Inflammatory macrophage treated with lipopolysaccharide for 1 hour (primary cell): ENCODE measurements around the gene TTYH1.

ENCODE experiments used
- DNase-seq, 2 donors: peaks; one replicate each; pipeline ENCODE4 v3.0.0-alpha.2; 2020 to 2022

The TTYH1 gene

DNA sequence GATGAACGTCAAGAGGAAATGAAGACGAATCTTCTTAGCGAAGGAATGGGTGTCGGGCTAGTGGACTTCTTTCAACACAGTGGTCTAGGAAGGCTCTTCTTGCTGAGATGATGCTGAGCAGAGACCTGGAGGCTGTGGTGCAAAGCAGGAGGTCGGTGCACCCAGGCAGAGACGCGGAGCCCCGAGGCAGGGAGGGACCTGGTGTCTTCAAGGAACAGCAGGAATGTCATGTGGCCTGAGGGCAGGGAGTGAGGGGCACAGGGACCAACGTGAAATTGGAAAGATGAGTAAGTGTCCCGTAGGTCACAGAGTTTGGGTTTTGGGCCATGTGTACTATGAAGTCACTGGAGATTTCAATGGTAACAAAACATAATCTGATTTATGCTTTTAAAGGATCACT is 69.2 kb downstream of the TTYH1 start:
- DNase-seq, result no peak

DNA sequence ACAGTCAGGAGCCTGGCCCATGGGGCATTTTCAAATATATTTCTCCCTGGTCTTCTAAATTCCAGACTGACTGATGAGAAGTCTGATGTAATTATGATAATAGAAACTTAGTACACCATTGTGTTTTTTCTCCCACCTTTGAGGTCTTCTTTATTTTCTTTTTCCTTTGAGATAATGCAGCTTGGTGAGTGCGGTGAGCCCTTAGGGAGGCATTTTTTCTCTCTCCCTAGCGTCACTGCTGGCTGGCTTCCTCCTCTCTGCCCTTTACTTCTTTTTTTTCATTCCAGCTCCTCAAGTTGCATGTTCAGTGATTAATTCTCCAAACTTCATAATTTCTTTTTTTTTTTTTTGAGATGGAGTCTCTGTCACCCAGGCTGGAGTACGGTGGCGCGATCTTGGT is 70.6 kb downstream of the TTYH1 start:
- peak in 1 of 2 donors; percentile 22 for DNase-seq
